ENCODE data around the gene KLHDC7A. TPM values are rescaled to one million over a fixed set of nuclear protein-coding genes. Genes with fewer than 3 reads are reported as not detected.
"Not testable (repeated sequence)": the region's sequence is repeated elsewhere in the genome, so short reads cannot be mapped to it uniquely, and the experiment has no call there.

KLHDC7A gene
- polyA plus RNA-seq, 1 donor, result 4.0 TPM

GRCh38 chr1:18452550-18452949 lies 28.2 kb upstream of the KLHDC7A start:
- DNase-seq, result no peak
- no peaks in the 10 kb centered on the region for H3K4me1 ChIP-seq (ENCODE audit: control insufficient read depth, insufficient read depth, low read length)
- H3K9me3 ChIP-seq (ENCODE audit: control insufficient read depth, low read depth, low read length), result no peaks in the 10 kb centered on the region
- H3K27me3 ChIP-seq (ENCODE audit: control insufficient read depth, insufficient read depth, low read length), result peaks cover 4% of the 10 kb centered on the region
- no peaks in the 10 kb centered on the region for H3K36me3 ChIP-seq (ENCODE audit: control insufficient read depth, insufficient read depth, low read length)
- no peak overlapping the region for H3K27ac ChIP-seq (ENCODE audit: low read length)
- no peak overlapping the region for H3K4me3 ChIP-seq (ENCODE audit: low read length)

GRCh38 chr1:18458133-18459092 lies 22.3 kb upstream of the KLHDC7A start:
- WGBS (ENCODE audit: insufficient coverage, low lambda C conversion rate), result no CpG with 5 or more reads among the region's 15 CpGs

GRCh38 chr1:18461656-18462055 lies 19.1 kb upstream of the KLHDC7A start:
- Histone ChIP-seq H3K4me3 (ENCODE audit: low read length) (no peak overlapping the region), H3K4me1 (ENCODE audit: control insufficient read depth, insufficient read depth, low read length) (no peaks in the 10 kb centered on the region), H3K27ac (ENCODE audit: low read length) (no peak overlapping the region), H3K27me3 (ENCODE audit: control insufficient read depth, insufficient read depth, low read length) (peaks cover 14% of the 10 kb centered on the region), H3K36me3 (ENCODE audit: control insufficient read depth, insufficient read depth, low read length) (no peaks in the 10 kb centered on the region), H3K9me3 (ENCODE audit: control insufficient read depth, low read depth, low read length) (no peaks in the 10 kb centered on the region)
- DNase-seq, result no peak
- WGBS (ENCODE audit: insufficient coverage, low lambda C conversion rate), result 100% methylated on average over 2 of the region's 10 CpGs

More at GRCh38 chr1:18458133-18459092, 22.3 kb upstream of the KLHDC7A start:
- Histone ChIP-seq H3K36me3 (ENCODE audit: control insufficient read depth, insufficient read depth, low read length) (no peaks in the 10 kb centered on the region), H3K27ac (ENCODE audit: low read length) (no peak overlapping the region), H3K4me1 (ENCODE audit: control insufficient read depth, insufficient read depth, low read length) (no peaks in the 10 kb centered on the region), H3K4me3 (ENCODE audit: low read length) (no peak overlapping the region), H3K27me3 (ENCODE audit: control insufficient read depth, insufficient read depth, low read length) (peaks cover 9% of the 10 kb centered on the region), H3K9me3 (ENCODE audit: control insufficient read depth, low read depth, low read length) (no peaks in the 10 kb centered on the region)
- no peak for DNase-seq

- not testable (repeated sequence) for H3K4me1 ChIP-seq (ENCODE audit: control insufficient read depth, insufficient read depth, low read length); H3K9me3 ChIP-seq (ENCODE audit: control insufficient read depth, low read depth, low read length); DNase-seq; H3K4me3 ChIP-seq (ENCODE audit: low read length); H3K36me3 ChIP-seq (ENCODE audit: control insufficient read depth, insufficient read depth, low read length); H3K27ac ChIP-seq (ENCODE audit: low read length)
- H3K27me3 ChIP-seq (ENCODE audit: control insufficient read depth, insufficient read depth, low read length), result peaks cover 14% of the 10 kb centered on the region
- WGBS (ENCODE audit: insufficient coverage, low lambda C conversion rate), result 100% methylated on average over 1 of the region's 5 CpGs
Measured at GRCh38 chr1:18462517-18462916, 18.2 kb upstream of the KLHDC7A start.

- no CpG with 5 or more reads among the region's 8 CpGs for WGBS (ENCODE audit: insufficient coverage, low lambda C conversion rate)
- H3K9me3 ChIP-seq (ENCODE audit: control insufficient read depth, low read depth, low read length), result no peaks in the 10 kb centered on the region
- no peaks in the 10 kb centered on the region for H3K4me1 ChIP-seq (ENCODE audit: control insufficient read depth, insufficient read depth, low read length)
- no peak overlapping the region for H3K4me3 ChIP-seq (ENCODE audit: low read length)
- DNase-seq, result no peak
- no peak overlapping the region for H3K27ac ChIP-seq (ENCODE audit: low read length)
- H3K27me3 ChIP-seq (ENCODE audit: control insufficient read depth, insufficient read depth, low read length), result peaks cover 14% of the 10 kb centered on the region
- H3K36me3 ChIP-seq (ENCODE audit: control insufficient read depth, insufficient read depth, low read length), result no peaks in the 10 kb centered on the region
Measured at GRCh38 chr1:18463063-18463462, 17.7 kb upstream of the KLHDC7A start.

GRCh38 chr1:18463984-18464664 lies 16.6 kb upstream of the KLHDC7A start:
- H3K4me1 ChIP-seq (ENCODE audit: control insufficient read depth, insufficient read depth, low read length), result no peaks in the 10 kb centered on the region
- DNase-seq, result no peak
- H3K9me3 ChIP-seq (ENCODE audit: control insufficient read depth, low read depth, low read length), result no peaks in the 10 kb centered on the region
- H3K27me3 ChIP-seq (ENCODE audit: control insufficient read depth, insufficient read depth, low read length), result peaks cover 10% of the 10 kb centered on the region
- no CpG with 5 or more reads among the region's 6 CpGs for WGBS (ENCODE audit: insufficient coverage, low lambda C conversion rate)
- no peak overlapping the region for H3K4me3 ChIP-seq (ENCODE audit: low read length)
- no peaks in the 10 kb centered on the region for H3K36me3 ChIP-seq (ENCODE audit: control insufficient read depth, insufficient read depth, low read length)
- no peak overlapping the region for H3K27ac ChIP-seq (ENCODE audit: low read length)

GRCh38 chr1:18464665-18465050 lies 16.1 kb upstream of the KLHDC7A start:
- Histone ChIP-seq H3K9me3 (ENCODE audit: control insufficient read depth, low read depth, low read length) (no peaks in the 10 kb centered on the region), H3K36me3 (ENCODE audit: control insufficient read depth, insufficient read depth, low read length) (no peaks in the 10 kb centered on the region), H3K4me1 (ENCODE audit: control insufficient read depth, insufficient read depth, low read length) (no peaks in the 10 kb centered on the region), H3K4me3 (ENCODE audit: low read length) (no peak overlapping the region), H3K27ac (ENCODE audit: low read length) (no peak overlapping the region), H3K27me3 (ENCODE audit: control insufficient read depth, insufficient read depth, low read length) (peaks cover 9% of the 10 kb centered on the region)
- WGBS (ENCODE audit: insufficient coverage, low lambda C conversion rate), result no CpG with 5 or more reads among the region's 8 CpGs
- no peak for DNase-seq

GRCh38 chr1:18466676-18467075 lies 14.1 kb upstream of the KLHDC7A start:
- no peak overlapping the region for H3K27ac ChIP-seq (ENCODE audit: low read length)
- H3K27me3 ChIP-seq (ENCODE audit: control insufficient read depth, insufficient read depth, low read length), result peaks cover 5% of the 10 kb centered on the region
- H3K9me3 ChIP-seq (ENCODE audit: control insufficient read depth, low read depth, low read length), result no peaks in the 10 kb centered on the region
- no peak for DNase-seq
- 70% methylated on average over 2 of the region's 7 CpGs for WGBS (ENCODE audit: insufficient coverage, low lambda C conversion rate)
- no peaks in the 10 kb centered on the region for H3K4me1 ChIP-seq (ENCODE audit: control insufficient read depth, insufficient read depth, low read length)
- H3K4me3 ChIP-seq (ENCODE audit: low read length), result no peak overlapping the region
- H3K36me3 ChIP-seq (ENCODE audit: control insufficient read depth, insufficient read depth, low read length), result no peaks in the 10 kb centered on the region

GRCh38 chr1:18468570-18468969 lies 12.2 kb upstream of the KLHDC7A start:
- Histone ChIP-seq H3K4me1 (ENCODE audit: control insufficient read depth, insufficient read depth, low read length) (no peaks in the 10 kb centered on the region), H3K36me3 (ENCODE audit: control insufficient read depth, insufficient read depth, low read length) (no peaks in the 10 kb centered on the region), H3K4me3 (ENCODE audit: low read length) (no peak overlapping the region), H3K27me3 (ENCODE audit: control insufficient read depth, insufficient read depth, low read length) (peaks cover 5% of the 10 kb centered on the region), H3K27ac (ENCODE audit: low read length) (no peak overlapping the region), H3K9me3 (ENCODE audit: control insufficient read depth, low read depth, low read length) (no peaks in the 10 kb centered on the region)
- no peak for DNase-seq
- 70% methylated on average over 3 of the region's 6 CpGs for WGBS (ENCODE audit: insufficient coverage, low lambda C conversion rate)

GRCh38 chr1:18469514-18469913 lies 11.2 kb upstream of the KLHDC7A start:
- no peaks in the 10 kb centered on the region for H3K9me3 ChIP-seq (ENCODE audit: control insufficient read depth, low read depth, low read length)
- H3K4me3 ChIP-seq (ENCODE audit: low read length), result no peak overlapping the region
- DNase-seq, result no peak
- H3K4me1 ChIP-seq (ENCODE audit: control insufficient read depth, insufficient read depth, low read length), result no peaks in the 10 kb centered on the region
- no CpG with 5 or more reads among the region's 8 CpGs for WGBS (ENCODE audit: insufficient coverage, low lambda C conversion rate)
- H3K27ac ChIP-seq (ENCODE audit: low read length), result no peak overlapping the region
- peaks cover 4% of the 10 kb centered on the region for H3K27me3 ChIP-seq (ENCODE audit: control insufficient read depth, insufficient read depth, low read length)
- no peaks in the 10 kb centered on the region for H3K36me3 ChIP-seq (ENCODE audit: control insufficient read depth, insufficient read depth, low read length)
